Renal pelvis (tissue), 4 donors: Measurements from ENCODE around the gene INPPL1. TPM values are rescaled to one million over a fixed set of nuclear protein-coding genes. Genes with fewer than 3 reads are reported as not detected.

Experiments
- DNase-seq: peaks from one replicate; pipeline ENCODE4 v3.0.0-alpha.2; 2013
- polyA plus RNA-seq, 3 donors: library from polyadenylated mRNA; unstranded; fragments of 120-200 nt; gene quantifications; one replicate each; pipeline ENCODE4 v1.2.1, GENCODE V29; 2013; ENCODE audit not compliant: insufficient read length in 3 of 3

INPPL1 gene
- polyA plus RNA-seq, 3 donors, result 161 to 188 (median 168) TPM

DNA sequence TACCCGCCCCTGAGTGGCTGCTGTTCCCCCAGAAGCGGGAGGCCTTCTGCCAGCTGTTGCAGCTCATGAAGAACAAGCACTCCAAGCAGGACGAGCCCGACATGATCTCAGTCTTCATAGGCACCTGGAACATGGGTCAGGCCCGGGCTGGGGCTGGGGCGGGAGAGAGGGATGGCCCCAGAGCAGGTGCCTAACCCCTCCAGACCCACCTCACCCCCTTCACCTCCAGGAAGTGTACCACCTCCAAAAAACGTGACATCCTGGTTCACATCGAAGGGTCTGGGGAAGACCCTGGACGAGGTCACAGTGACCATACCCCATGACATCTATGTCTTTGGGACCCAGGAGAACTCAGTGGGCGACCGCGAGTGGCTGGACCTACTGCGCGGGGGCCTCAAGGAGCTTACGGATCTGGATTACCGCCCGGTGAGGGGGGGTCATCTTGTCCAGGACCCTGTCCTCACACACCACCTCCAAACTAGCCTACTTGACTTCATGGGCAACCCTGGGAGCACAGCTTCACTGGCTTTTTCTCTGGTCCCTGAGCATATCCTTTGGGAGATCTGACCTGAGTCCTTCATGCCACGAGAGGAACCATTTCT, 6.3 kb downstream of the INPPL1 start:
- no peak for DNase-seq

DNA sequence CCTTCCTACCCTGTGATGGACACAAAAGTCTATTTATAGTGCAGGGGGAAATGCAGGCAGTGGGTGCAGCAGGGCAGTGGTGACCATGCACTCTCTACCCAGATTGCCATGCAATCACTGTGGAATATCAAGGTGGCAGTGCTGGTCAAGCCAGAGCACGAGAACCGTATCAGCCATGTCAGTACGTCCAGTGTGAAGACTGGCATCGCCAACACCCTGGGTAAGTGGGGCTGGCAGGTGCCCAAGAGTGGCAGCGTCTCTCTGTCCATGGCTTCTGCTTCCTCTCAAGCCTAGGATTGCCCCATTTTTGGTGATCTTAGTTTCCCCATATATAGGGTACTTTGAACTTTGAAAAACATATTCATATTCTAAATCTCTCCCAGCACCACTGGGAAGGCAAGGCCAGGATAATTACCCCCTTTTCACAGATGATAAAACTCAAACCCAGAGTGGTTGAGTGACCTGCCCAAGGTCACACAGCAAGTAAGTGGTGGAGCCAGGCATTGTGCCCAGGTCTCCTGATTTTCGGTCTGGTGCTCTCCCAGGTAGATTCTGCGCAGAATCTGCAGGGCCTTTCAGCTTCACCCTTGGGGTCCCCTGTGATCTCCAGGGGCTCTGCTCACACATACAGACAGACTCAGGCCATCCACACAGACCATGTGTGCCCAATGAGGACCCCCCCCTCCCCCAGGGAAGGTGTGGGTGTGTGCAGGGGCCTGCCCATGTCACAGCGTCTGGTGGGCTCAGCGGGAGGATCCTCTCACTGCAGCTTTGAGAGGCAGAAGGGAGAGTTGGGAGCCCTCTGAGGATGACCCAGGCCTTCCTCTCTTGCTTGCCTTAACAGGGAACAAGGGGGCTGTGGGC, 7.1 kb downstream of the INPPL1 start:
- no peak for DNase-seq

GRCh38 chr11:72232260-72233055, 7.9 kb downstream of the INPPL1 start:
- DNase-seq, result no peak

DNA sequence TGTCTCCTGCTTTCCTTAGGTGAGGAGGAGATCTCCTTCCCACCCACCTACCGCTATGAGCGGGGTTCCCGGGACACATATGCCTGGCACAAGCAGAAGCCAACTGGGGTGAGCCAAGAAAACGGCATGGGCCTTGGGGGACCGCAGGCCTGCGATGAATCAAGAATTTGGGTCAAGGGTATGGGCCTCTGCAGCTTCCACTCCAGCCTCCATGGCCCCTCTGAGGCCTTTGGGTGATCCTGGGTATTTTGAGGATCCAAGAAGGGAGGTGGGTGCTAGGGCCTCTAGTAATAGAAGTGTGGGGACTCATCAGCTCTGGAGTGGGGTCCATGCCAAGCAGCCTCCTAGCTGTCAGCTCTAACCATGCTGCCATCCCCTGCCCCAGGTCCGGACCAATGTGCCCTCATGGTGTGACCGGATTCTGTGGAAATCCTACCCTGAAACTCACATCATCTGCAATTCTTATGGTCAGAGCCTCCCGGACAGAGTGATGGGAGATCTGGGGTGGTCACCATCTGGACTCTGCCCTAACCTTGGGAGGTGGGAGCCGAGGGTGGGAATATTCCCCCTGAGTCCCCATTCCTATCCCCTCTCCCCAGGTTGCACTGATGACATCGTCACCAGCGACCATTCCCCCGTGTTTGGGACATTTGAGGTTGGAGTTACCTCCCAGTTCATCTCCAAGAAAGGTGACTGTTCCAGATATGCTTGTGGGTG, 8.6 kb downstream of the INPPL1 start:
- no peak for DNase-seq

DNA sequence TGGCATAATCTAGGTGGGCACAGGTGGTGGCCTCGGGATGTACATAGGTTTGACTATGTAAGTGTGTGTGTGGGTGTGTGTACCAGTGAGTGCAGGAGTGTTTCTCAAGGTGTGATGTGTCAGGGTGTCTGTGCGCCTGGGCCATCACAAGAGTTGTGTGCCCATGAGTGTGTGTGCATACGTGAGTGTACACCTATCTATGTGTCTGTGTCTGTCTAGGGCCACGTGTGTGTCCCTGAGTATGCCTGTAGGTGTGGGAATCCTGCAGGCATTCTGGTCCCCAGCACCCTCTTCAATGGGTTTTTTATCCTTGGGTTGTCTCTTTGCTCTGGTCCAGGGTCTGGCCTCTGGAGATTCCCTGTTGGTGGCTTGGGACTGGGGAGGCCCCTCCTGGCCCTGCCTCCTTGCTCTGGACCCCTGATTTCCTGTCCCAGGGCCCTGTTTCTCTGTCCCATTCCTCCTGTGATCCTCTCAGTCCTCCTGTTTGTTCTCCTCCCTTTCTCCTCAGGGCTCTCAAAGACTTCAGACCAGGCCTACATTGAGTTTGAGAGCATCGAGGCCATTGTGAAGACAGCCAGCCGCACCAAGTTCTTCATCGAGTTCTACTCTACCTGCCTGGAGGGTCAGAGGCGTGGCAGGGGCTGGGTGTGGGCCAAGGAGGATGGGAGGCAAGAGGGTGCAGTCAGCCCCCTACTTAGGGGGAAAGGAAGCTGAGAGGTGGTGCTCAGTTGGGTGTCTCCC, 9.4 kb downstream of the INPPL1 start:
- no peak for DNase-seq

- no peak for DNase-seq
Measured at GRCh38 chr11:72234514-72234830, 9.9 kb downstream of the INPPL1 start.

GRCh38 chr11:72234920-72235319, 10.4 kb downstream of the INPPL1 start:
- no peak for DNase-seq

- DNase-seq, result no peak
Measured at GRCh38 chr11:72235351-72236057, 10.9 kb downstream of the INPPL1 start.

GRCh38 chr11:72236083-72236697, 11.6 kb downstream of the INPPL1 start:
- DNase-seq, result no peak

GRCh38 chr11:72236774-72237111, 12.2 kb downstream of the INPPL1 start:
- DNase-seq, result no peak

- DNase-seq, result no peak
Measured at GRCh38 chr11:72237112-72237931, 12.8 kb downstream of the INPPL1 start.

DNA sequence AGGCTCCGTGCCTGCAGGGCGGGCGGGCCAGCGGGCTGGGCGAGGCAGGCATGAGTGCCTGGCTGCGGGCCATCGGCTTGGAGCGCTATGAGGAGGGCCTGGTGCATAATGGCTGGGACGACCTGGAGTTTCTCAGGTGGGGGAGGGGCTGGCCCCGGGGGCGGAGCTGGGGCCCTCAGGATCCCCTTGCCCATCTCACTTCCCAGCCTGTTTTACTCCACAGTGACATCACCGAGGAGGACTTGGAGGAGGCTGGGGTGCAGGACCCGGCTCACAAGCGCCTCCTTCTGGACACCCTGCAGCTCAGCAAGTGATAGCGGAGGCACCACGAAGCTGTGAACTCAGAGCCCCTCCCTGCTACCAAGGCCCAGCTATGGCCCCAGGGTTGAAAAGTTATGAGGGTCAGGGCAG, 13.5 kb downstream of the INPPL1 start:
- no peak for DNase-seq

GRCh38 chr11:72238492-72239312, 14.1 kb downstream of the INPPL1 start:
- DNase-seq, result no peak

GRCh38 chr11:72239313-72239848, 14.8 kb downstream of the INPPL1 start:
- DNase-seq, result no peak

GRCh38 chr11:72239849-72240460, 15.4 kb downstream of the INPPL1 start:
- no peak for DNase-seq

- DNase-seq, result no peak
Measured at GRCh38 chr11:72240461-72241290, 16.1 kb downstream of the INPPL1 start.

DNA sequence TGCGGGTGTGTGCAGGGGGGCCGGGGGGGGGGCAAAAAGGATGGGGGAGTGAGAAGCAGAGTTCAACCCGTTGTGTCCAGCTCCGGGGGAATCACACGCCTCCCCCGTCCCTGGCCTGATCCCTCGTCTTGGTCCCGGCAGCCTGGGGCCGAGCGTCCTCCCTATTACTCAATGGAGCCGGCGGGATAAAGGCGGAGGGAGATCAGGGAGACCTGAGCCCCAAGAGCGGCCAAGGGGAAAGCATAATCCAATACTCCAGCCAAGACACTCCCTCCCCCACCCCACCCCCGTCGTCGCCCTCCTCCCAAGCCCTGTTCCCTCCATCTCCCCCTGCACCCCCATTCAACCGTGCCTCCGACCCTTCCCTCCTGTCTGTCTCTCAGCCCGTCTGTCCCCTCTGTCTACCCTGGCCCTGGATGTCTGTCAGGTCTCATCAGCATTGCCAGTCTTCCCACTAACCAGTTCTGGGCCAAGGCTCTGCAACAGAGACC, 16.8 kb downstream of the INPPL1 start:
- DNase-seq, result no peak
